IMR-90 (cell line): ENCODE measurements around the gene AP3M1.

Source experiments
- POLR2A ChIP-seq: IDR thresholded peaks from 2 replicates; pipeline ENCODE4 v1.6.1; 2012; ENCODE audit warnings: mild to moderate bottlenecking, low read depth, low read length
- RAD21 ChIP-seq: IDR thresholded peaks from 2 replicates; pipeline ENCODE4 v1.6.1; 2012; ENCODE audit warnings: low read length, improper control_type of control experiment
- SMC3 ChIP-seq: fragments of 150-350 bp; IDR thresholded peaks from 2 replicates; pipeline ENCODE4 v1.6.1; 2016; ENCODE audit warnings: low read depth, mild to moderate bottlenecking, antibody characterized with exemption, low read length, moderate library complexity
- TF ChIP-seq, protein P1 (sequence below): conservative IDR thresholded peaks from 2 replicates; pipeline ENCODE4 v1.5.1; 2012; ENCODE audit warnings: mild to moderate bottlenecking, low read depth, low read length, improper control_type of control experiment

GRCh38 chr10:74096777-74097176 lies 53.9 kb downstream of the AP3M1 start:
- TF ChIP-seq POLR2A: no peak
- TF ChIP-seq, protein P1, sequence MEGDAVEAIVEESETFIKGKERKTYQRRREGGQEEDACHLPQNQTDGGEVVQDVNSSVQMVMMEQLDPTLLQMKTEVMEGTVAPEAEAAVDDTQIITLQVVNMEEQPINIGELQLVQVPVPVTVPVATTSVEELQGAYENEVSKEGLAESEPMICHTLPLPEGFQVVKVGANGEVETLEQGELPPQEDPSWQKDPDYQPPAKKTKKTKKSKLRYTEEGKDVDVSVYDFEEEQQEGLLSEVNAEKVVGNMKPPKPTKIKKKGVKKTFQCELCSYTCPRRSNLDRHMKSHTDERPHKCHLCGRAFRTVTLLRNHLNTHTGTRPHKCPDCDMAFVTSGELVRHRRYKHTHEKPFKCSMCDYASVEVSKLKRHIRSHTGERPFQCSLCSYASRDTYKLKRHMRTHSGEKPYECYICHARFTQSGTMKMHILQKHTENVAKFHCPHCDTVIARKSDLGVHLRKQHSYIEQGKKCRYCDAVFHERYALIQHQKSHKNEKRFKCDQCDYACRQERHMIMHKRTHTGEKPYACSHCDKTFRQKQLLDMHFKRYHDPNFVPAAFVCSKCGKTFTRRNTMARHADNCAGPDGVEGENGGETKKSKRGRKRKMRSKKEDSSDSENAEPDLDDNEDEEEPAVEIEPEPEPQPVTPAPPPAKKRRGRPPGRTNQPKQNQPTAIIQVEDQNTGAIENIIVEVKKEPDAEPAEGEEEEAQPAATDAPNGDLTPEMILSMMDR: no peak
- TF ChIP-seq SMC3: no peak
- no peak for TF ChIP-seq RAD21
